ENCODE measurements around the gene BCAR3. TPM values are rescaled to one million over a fixed set of nuclear protein-coding genes. Genes with fewer than 3 reads are reported as not detected.

Gene BCAR3
- total RNA-seq, 2 experiments from 2014 or later = 0.96 to 1.3 TPM

Other genes starting within 250 kb of the BCAR3 start
- gene FNBP1L, start 233.7 kb downstream of the BCAR3 start, total RNA-seq = under 1 TPM; 0.12 to 0.42 TPM
- 10 to 100 TPM; 60.8 to 74.5 TPM for gene DNTTIP2, start 197.4 kb upstream of the BCAR3 start, total RNA-seq
- gene GCLM, start 227.6 kb upstream of the BCAR3 start, total RNA-seq = 10 to 100 TPM; 24.3 to 25.7 TPM